ENCODE results near the gene TMEM72. TPM values are rescaled to one million over a fixed set of nuclear protein-coding genes. Genes with fewer than 3 reads are reported as not detected.

The TMEM72 gene
- total and polyA plus RNA-seq, 2 of the 13 experiments (the other 11 are each of a cell fraction or from before 2014, with no cell fraction given), result 0.04 TPM; not detected in 1

- Histone ChIP-seq H2AFZ (ENCODE audit: low read length) (no peak overlapping the region), H3K9me3 (ENCODE audit: low read length) (no peaks in the 10 kb centered on the region), H3K27me3 (ENCODE audit: control insufficient read depth in 1 of 2, insufficient read depth in 2 of 2, low read length in 2 of 2) (no peaks in the 10 kb centered on the region), H4K20me1 (ENCODE audit: insufficient read depth, low read length) (peaks cover 6% of the 10 kb centered on the region; the same call in 1 of the 2 replicates), H3K4me1 (ENCODE audit: insufficient read depth, low read length) (peaks cover 58% of the 10 kb centered on the region), H3K4me3 (replicated peaks in 1 of 3; ENCODE audit: insufficient read depth in 1 of 3, low read depth in 2 of 3, low read length in 3 of 3) (no peak overlapping the region), H3K27ac (ENCODE audit: extremely low read length, insufficient read depth, low read length) (no peak overlapping the region), H3K79me2 (ENCODE audit: insufficient read depth, low read length) (peaks cover 48% of the 10 kb centered on the region), H3K9ac (ENCODE audit: insufficient read depth, low read depth, low read length) (no peak overlapping the region), H3K4me2 (ENCODE audit: low read depth, low read length) (no peak overlapping the region), H3K36me3 (replicated peaks in 1 of 2; ENCODE audit: control insufficient read depth in 1 of 2, insufficient read depth in 2 of 2, low read length in 2 of 2) (peaks cover 17 to 46% of the 10 kb centered on the region in 2 experiments; a peak in 4 of 5 replicates)
- intact Hi-C loops (cut with micrococcal nuclease; ENCODE audit: unreplicated experiment) (no loop called here), in situ Hi-C loops (cut with HindIII; ENCODE audit: extremely low pct_ligation_motif_present, low pct_unique_long_range_greater_than_20kb) (loop anchor here (25.0 kb wide), 1 partner anchor 1556 kb away; the partner anchor contains the start of gene HNRNPF)
- DNase-seq (ENCODE audit: low spot score), result no peak
- POLR2A ChIA-PET, result interaction anchor here (1.1 to 13.2 kb wide), 4 partner anchors 9 to 709 kb away, joined by 3 to 407 read pairs (median 77); partner anchors contain the start of genes DEPP1 and RASSF4
- 95% methylated on average over 3 of the region's 3 CpGs for WGBS (ENCODE audit: low lambda C conversion rate)
- TF ChIP-seq PAXIP1 (CRISPR knock-in tag; conservative IDR thresholded peaks at IDR 0.05), result no peak
- no peak for TF ChIP-seq FOSL2 (CRISPR knock-in tag; IDR thresholded peaks at IDR 0.05)
- no peak for TF ChIP-seq RCOR2 (CRISPR knock-in tag; IDR thresholded peaks at IDR 0.05)
- TF ChIP-seq ZBTB21 (CRISPR knock-in tag; IDR thresholded peaks at IDR 0.05), result no peak
- no peak for TF ChIP-seq ZNF282 (IDR thresholded peaks at IDR 0.05; ENCODE audit: partially characterized antibody)
- TF ChIP-seq TCF12 (IDR thresholded peaks at IDR 0.05), result no peak
- no peak for TF ChIP-seq TCF12 (CRISPR knock-in tag; IDR thresholded peaks at IDR 0.05)
- TF ChIP-seq MIXL1 (CRISPR knock-in tag; IDR thresholded peaks at IDR 0.05), result no peak
- no peak for TF ChIP-seq ZZZ3 (CRISPR knock-in tag; IDR thresholded peaks at IDR 0.05; ENCODE audit: borderline replicate concordance)
- no peak for TF ChIP-seq ZNF180 (CRISPR knock-in tag; IDR thresholded peaks at IDR 0.05; ENCODE audit: borderline replicate concordance, low read depth)
- TF ChIP-seq RORA (CRISPR knock-in tag; IDR thresholded peaks at IDR 0.05), result no peak
- no peak for TF ChIP-seq MEIS1 (CRISPR knock-in tag; IDR thresholded peaks at IDR 0.05; ENCODE audit: borderline replicate concordance)
- no peak for TF ChIP-seq NFYB (CRISPR knock-in tag; IDR thresholded peaks at IDR 0.05)
- no peak for FAIRE-seq
- CTCF ChIA-PET (ENCODE audit: low intra/inter-chr PET ratio, low total read pairs), result no interaction called here
- no peak for ATAC-seq
- no TSS peak for BruUV-seq (replicated peaks)
Measured at GRCh38 chr10:44968091-44968490, 57.0 kb downstream of the TMEM72 start.
